ENCODE measurements around the gene NSUN7. TPM values are rescaled to one million over a fixed set of nuclear protein-coding genes. Genes with fewer than 3 reads are reported as not detected.

The NSUN7 gene
- total and polyA plus RNA-seq, 9 of the 15 experiments (the other 6 are each of a cell fraction or from before 2014, with no cell fraction given), result not detected

DNA sequence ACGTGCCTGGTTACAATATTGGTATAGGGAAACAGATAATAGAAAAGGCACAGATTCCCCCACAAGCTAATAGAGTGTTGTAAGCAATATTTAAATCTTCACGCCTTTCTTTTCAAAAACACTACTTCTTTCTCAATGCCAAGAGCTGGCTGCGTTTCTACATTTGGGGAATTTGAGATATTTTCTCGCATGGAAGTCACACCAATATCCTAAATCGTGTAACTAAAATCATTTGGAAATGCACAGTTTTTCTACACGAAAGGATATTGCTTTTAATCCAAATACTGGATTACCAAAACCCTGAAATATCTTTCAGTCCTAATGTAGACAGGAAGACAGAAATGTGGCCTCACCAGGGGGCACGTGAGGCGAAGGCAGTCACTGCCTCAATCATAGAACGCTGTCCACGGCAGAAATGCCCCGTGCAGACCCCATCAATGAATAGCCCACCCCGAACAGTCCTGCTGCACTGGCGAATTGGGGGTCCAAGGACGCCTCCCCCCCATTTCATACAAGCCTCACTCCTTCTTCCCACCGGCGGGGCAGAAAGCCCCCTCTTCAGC, 106.6 kb downstream of the NSUN7 start (continued):
- TF ChIP-seq MCM3 (IDR thresholded peaks at IDR 0.05) (no peak), EP400 (IDR thresholded peaks at IDR 0.05) (no peak)
- TF ChIP-seq, protein P1, sequence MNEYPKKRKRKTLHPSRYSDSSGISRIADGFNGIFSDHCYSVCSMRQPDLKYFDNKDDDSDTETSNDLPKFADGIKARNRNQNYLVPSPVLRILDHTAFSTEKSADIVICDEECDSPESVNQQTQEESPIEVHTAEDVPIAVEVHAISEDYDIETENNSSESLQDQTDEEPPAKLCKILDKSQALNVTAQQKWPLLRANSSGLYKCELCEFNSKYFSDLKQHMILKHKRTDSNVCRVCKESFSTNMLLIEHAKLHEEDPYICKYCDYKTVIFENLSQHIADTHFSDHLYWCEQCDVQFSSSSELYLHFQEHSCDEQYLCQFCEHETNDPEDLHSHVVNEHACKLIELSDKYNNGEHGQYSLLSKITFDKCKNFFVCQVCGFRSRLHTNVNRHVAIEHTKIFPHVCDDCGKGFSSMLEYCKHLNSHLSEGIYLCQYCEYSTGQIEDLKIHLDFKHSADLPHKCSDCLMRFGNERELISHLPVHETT (CRISPR knock-in tag; conservative IDR thresholded peaks at IDR 0.05 in 1 of 2, IDR thresholded peaks at IDR 0.05 in 1 of 2), result no peak

DNA sequence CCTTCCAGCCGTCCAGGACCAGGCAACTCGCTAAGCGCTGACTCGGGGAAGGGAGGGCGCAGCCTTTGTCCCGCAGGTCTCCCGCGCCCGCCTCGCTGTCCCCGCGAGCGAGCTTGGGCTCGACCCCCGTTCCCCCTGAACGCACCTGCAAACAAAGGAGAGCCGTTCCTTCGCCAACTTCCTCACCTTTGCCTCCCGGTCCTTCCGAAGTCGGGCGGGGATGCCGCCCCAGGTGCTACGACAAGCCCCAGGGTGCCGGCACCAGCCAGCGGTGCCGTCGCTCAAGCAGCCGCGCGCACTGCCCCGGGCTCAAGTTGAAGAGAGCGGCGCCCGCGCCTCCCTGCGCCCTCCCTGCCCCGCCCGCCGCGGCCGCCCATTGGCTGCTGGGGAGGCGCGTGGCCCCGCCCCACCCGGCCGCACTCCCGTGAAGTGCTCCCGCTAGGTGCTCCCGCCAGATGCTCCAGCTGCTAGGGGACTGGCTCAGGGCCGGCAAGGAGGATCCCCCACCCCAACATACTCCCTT, 107.1 kb downstream of the NSUN7 start:
- Histone ChIP-seq H2AFZ (ENCODE audit: low read depth, low read length) (no peak overlapping the region), H4K20me1 (replicated peaks; ENCODE audit: control insufficient read depth, insufficient read depth, low read length) (no peaks in the 10 kb centered on the region), H3K27ac (ENCODE audit: extremely low read depth, low read depth, low read length) (no peak overlapping the region), H3K9me1 (ENCODE audit: control insufficient read depth, insufficient read depth, low read length) (no peaks in the 10 kb centered on the region), H3K9me3 (replicated peaks; ENCODE audit: control insufficient read depth, insufficient read depth, low read depth, low read length) (no peaks in the 10 kb centered on the region), H3K4me3 (no peak overlapping the region), H3K4me2 (ENCODE audit: insufficient read depth, low read length) (no peak overlapping the region), H3K36me3 (ENCODE audit: control insufficient read depth, insufficient read depth, low read length) (no peaks in the 10 kb centered on the region), H3K27me3 (ENCODE audit: control insufficient read depth in 2 of 2, insufficient read depth in 2 of 2, low read length in 2 of 2) (peaks cover 10 to 31% of the 10 kb centered on the region in 2 experiments; a peak in 4 of 5 replicates), H3K4me1 (replicated peaks in 1 of 2; ENCODE audit: control insufficient read depth in 2 of 2, insufficient read depth in 2 of 2, low read length in 2 of 2) (peaks cover 0 to 7% of the 10 kb centered on the region in 2 experiments; a peak in 2 of 5 replicates), H3K79me2 (ENCODE audit: control insufficient read depth, insufficient read depth, low read length) (no peaks in the 10 kb centered on the region), H3K9ac (ENCODE audit: insufficient read depth in 1 of 2, low read depth in 2 of 2, low read length in 2 of 2) (no peak overlapping the region; a peak in 1 of 4 replicates)
- peak; percentile 99 for ATAC-seq
- DNase-seq (ENCODE audit: extremely low read depth in 1 of 4, low spot score in 3 of 4), result peak; percentile 43 to 86 (median 76)
- intact Hi-C loops (cut with micrococcal nuclease) (no loop called here), in situ Hi-C loops (cut with MboI) (no loop called here)
- FAIRE-seq, result no peak
- WGBS (ENCODE audit: insufficient coverage, low coverage, missing lambda C conversion rate), result 14% methylated on average over 26 of the region's 51 CpGs
- POLR2A ChIA-PET, result no interaction called here
- CTCF ChIA-PET (ENCODE audit: low intra/inter-chr PET ratio), result no interaction called here
- no TSS peak for BruUV-seq (replicated peaks)
- TF ChIP-seq NFYB (IDR thresholded peaks at IDR 0.05; ENCODE audit: extremely low read depth, insufficient read length) (peak; percentile 11), RBM25 (IDR thresholded peaks at IDR 0.05; ENCODE audit: low read depth, low read length, severe bottlenecking) (peak; percentile 30), ZNF263 (CRISPR knock-in tag; IDR thresholded peaks at IDR 0.05; ENCODE audit: borderline replicate concordance) (peak; percentile 94), ZNF184 (CRISPR knock-in tag; IDR thresholded peaks at IDR 0.05) (no peak)
- TF ChIP-seq, protein P2, sequence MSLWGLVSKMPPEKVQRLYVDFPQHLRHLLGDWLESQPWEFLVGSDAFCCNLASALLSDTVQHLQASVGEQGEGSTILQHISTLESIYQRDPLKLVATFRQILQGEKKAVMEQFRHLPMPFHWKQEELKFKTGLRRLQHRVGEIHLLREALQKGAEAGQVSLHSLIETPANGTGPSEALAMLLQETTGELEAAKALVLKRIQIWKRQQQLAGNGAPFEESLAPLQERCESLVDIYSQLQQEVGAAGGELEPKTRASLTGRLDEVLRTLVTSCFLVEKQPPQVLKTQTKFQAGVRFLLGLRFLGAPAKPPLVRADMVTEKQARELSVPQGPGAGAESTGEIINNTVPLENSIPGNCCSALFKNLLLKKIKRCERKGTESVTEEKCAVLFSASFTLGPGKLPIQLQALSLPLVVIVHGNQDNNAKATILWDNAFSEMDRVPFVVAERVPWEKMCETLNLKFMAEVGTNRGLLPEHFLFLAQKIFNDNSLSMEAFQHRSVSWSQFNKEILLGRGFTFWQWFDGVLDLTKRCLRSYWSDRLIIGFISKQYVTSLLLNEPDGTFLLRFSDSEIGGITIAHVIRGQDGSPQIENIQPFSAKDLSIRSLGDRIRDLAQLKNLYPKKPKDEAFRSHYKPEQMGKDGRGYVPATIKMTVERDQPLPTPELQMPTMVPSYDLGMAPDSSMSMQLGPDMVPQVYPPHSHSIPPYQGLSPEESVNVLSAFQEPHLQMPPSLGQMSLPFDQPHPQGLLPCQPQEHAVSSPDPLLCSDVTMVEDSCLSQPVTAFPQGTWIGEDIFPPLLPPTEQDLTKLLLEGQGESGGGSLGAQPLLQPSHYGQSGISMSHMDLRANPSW (CRISPR knock-in tag; IDR thresholded peaks at IDR 0.05), result no peak
- TF ChIP-seq, protein P3, sequence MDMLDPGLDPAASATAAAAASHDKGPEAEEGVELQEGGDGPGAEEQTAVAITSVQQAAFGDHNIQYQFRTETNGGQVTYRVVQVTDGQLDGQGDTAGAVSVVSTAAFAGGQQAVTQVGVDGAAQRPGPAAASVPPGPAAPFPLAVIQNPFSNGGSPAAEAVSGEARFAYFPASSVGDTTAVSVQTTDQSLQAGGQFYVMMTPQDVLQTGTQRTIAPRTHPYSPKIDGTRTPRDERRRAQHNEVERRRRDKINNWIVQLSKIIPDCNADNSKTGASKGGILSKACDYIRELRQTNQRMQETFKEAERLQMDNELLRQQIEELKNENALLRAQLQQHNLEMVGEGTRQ (CRISPR knock-in tag; IDR thresholded peaks at IDR 0.05), result peak; percentile 20; the same call in 1 of the 2 replicates
- TF ChIP-seq, protein P4, sequence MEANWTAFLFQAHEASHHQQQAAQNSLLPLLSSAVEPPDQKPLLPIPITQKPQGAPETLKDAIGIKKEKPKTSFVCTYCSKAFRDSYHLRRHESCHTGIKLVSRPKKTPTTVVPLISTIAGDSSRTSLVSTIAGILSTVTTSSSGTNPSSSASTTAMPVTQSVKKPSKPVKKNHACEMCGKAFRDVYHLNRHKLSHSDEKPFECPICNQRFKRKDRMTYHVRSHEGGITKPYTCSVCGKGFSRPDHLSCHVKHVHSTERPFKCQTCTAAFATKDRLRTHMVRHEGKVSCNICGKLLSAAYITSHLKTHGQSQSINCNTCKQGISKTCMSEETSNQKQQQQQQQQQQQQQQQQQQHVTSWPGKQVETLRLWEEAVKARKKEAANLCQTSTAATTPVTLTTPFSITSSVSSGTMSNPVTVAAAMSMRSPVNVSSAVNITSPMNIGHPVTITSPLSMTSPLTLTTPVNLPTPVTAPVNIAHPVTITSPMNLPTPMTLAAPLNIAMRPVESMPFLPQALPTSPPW (CRISPR knock-in tag; IDR thresholded peaks at IDR 0.05), result 0 out of 2 replicates have a peak, but pooled peaks have one; percentile 19

Measured in K562 (cell line).